ENCODE results near the gene ZNF786. TPM values are rescaled to one million over a fixed set of nuclear protein-coding genes. Genes with fewer than 3 reads are reported as not detected.

Gene ZNF786
- total RNA-seq, 2 experiments from 2014 or later: 6.0 to 7.0 TPM

DNA sequence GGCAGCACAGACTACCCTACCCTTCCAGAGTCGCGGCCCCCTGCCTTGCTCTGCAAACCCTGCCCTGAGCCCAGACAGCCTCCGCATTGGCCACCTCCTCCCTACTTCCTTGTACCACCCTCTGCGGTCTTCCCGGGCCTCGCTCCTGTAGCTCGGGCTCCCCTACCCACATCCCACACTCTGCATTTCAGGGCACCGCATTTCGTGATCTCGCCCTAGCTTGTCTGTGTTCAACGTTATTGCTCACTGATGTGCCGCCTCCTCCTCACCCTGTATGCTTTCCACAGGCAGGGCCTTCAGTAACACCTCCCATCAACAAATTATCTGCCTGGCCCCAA, 68.8 kb downstream of the ZNF786 start:
- Mint-ChIP-seq H3K4me3 (no peak overlapping the region), H3K27me3 (no peaks in the 10 kb centered on the region), H3K27ac (no peak overlapping the region), H3K36me3 (ENCODE audit: low read depth) (peaks cover 52% of the 10 kb centered on the region), H3K9me3 (no peaks in the 10 kb centered on the region), H3K4me1 (peaks cover 37% of the 10 kb centered on the region)
- ChIA-PET POLR2A (no interaction called here), CTCF (no interaction called here)
- no peak for DNase-seq

DNA sequence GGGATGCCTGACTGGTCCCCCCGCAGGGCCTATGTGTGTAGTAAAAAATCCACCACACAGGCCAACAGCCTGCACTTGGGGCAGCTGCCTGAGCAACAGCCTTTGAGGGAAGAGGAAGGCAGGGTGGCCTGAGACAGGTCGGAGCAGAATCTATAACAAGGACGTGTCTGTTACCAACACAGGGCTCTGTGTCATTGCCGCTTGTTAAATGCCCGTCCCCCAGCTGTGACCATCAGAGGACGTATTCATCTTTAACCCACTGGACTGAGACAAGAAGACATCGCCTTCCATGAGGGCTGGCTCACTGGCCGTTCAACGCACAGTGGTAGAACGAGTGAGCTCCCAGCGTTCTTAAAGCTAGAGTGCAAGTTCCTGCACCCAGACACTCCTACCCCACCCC, 70.0 kb downstream of the ZNF786 start:
- Mint-ChIP-seq H3K4me3 (no peak overlapping the region), H3K27ac (no peak overlapping the region), H3K9me3 (no peaks in the 10 kb centered on the region), H3K27me3 (no peaks in the 10 kb centered on the region), H3K4me1 (peaks cover 26% of the 10 kb centered on the region), H3K36me3 (ENCODE audit: low read depth) (peaks cover 47% of the 10 kb centered on the region)
- CTCF ChIA-PET: interaction anchor here (3.0 kb wide), 1 partner anchor 15 kb away, joined by 14 read pairs; no protein-coding TSS in a partner anchor
- no peak for DNase-seq
- POLR2A ChIA-PET: no interaction called here

Other genes starting within 250 kb of the ZNF786 start
- gene EZH2, start 206.4 kb downstream of the ZNF786 start, total RNA-seq: 10 to 100 TPM; 87.7 to 88.4 TPM
- gene PDIA4, start 62.2 kb downstream of the ZNF786 start, total RNA-seq: 100 to 1,000 TPM; 108 TPM
- 1 to 10 TPM; 1.1 TPM for gene ZNF425, start 35.6 kb upstream of the ZNF786 start, total RNA-seq
- 10 to 100 TPM; 12.1 to 13.7 TPM for gene ZNF398, start 56.7 kb upstream of the ZNF786 start, total RNA-seq
- gene ZNF282, start 104.8 kb upstream of the ZNF786 start, total RNA-seq: 10 to 100 TPM; 66.1 to 66.6 TPM
- 10 to 100 TPM; 13.5 to 14.5 TPM for gene ZNF212, start 148.9 kb upstream of the ZNF786 start, total RNA-seq
- 10 to 100 TPM; 14.4 to 15.8 TPM for gene ZNF783, start 171.5 kb upstream of the ZNF786 start, total RNA-seq

Measured in activated CD4-positive, alpha-beta memory T cell treated with anti-CD3 and anti-CD28 coated beads, Interleukin-2, amount 10 ng/mL, durations not matched to agents 7 days and 5 days (primary cell).